B cell (primary cell): ENCODE results near the gene SYT13.

Experiments
- EZH2 ChIP-seq: IDR thresholded peaks from 2 replicates; pipeline ENCODE4 v1.6.1; 2012; ENCODE audit warnings: borderline replicate concordance, low read depth, mild to moderate bottlenecking, moderate library complexity, low read length; ENCODE audit not compliant: insufficient read depth, poor library complexity, severe bottlenecking
- TF ChIP-seq, protein P1 (sequence below): fragments of 200-600 bp; IDR thresholded peaks from one replicate; pipeline ENCODE4 v1.8.0; 2022; ENCODE audit warnings: antibody characterized with exemption, mild to moderate bottlenecking

DNA sequence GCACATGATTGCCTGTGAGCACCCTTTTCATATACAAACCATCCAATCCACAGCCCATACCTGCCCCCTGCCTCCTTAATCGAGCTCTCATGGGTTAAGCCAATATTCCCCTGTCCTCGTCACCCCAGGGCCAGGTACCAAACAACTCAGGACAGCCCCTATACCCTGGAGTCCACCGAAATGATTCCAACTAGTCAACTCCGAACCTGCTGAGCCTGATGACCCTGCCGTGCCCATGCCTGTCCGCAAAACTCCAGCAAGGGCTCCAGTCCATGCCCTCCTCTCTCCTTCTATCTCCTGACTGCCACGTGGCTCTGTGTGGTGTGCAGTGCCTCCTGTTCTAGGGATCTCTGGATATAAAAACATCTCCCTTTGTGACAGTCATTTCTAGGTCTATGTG is 35.5 kb upstream of the SYT13 start:
- TF ChIP-seq, protein P1, sequence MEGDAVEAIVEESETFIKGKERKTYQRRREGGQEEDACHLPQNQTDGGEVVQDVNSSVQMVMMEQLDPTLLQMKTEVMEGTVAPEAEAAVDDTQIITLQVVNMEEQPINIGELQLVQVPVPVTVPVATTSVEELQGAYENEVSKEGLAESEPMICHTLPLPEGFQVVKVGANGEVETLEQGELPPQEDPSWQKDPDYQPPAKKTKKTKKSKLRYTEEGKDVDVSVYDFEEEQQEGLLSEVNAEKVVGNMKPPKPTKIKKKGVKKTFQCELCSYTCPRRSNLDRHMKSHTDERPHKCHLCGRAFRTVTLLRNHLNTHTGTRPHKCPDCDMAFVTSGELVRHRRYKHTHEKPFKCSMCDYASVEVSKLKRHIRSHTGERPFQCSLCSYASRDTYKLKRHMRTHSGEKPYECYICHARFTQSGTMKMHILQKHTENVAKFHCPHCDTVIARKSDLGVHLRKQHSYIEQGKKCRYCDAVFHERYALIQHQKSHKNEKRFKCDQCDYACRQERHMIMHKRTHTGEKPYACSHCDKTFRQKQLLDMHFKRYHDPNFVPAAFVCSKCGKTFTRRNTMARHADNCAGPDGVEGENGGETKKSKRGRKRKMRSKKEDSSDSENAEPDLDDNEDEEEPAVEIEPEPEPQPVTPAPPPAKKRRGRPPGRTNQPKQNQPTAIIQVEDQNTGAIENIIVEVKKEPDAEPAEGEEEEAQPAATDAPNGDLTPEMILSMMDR = no peak
- TF ChIP-seq EZH2 = no peak
